SK-N-SH (cell line): ENCODE data around the gene TMEM255B. TPM values are rescaled to one million over a fixed set of nuclear protein-coding genes. Genes with fewer than 3 reads are reported as not detected.
A peak's percentile ranks its signal among the peaks of the same experiment; 100 is the strongest.

Experiments used
- CTCF ChIA-PET: fragments of 300-600, 350-600 bp; formaldehyde crosslinking; extraction: SDS; loops from one replicate; lab custom pipeline; 2021; lab: Yijun Ruan, JAX
- POLR2A ChIA-PET: fragments of 350-600 bp; sonication (Branson Sonifier 250); formaldehyde crosslinking; extraction: SDS; loops from one replicate; lab custom pipeline; 2020; ENCODE audit warnings: antibody characterized with exemption, inconsistent platforms; lab: Yijun Ruan, JAX
- DNase-seq: peaks from one replicate; pipeline ENCODE4 v3.0.0; 2012
- H2AFZ ChIP-seq: fragments of 200-600 bp; sonication (generic); 2 replicates; pipeline ENCODE4 v1.8.1; 2016; ENCODE audit warnings: antibody characterized with exemption, mild to moderate bottlenecking, low read depth
- H3F3A ChIP-seq: fragments of 200-600 bp; sonication (generic); replicated peaks from 2 replicates; pipeline ENCODE3; 2016; ENCODE audit warnings: antibody characterized with exemption, mild to moderate bottlenecking; ENCODE audit not compliant: insufficient read depth
- H3K27ac ChIP-seq, 2 experiments: fragments of 200-500 bp in 1 of 2; fragments of 200-600 bp in 1 of 2; sonication (Bioruptor generic) in 1 of 2; sonication (generic), shearing (Covaris generic) in 1 of 2; 2 replicates each; pipeline versions ENCODE4 v1.5.1 to v1.6.1; 2014 to 2016; ENCODE audit warnings: low read depth in 2 of 2, inconsistent platforms in 1 of 2, low read length in 1 of 2, mild to moderate bottlenecking in 1 of 2, mixed read lengths in 1 of 2
- H3K27me3 ChIP-seq: fragments of 200-600 bp; sonication (generic), shearing (Covaris generic); 2 replicates; pipeline ENCODE4 v1.6.1; 2016; ENCODE audit warnings: mixed run types; ENCODE audit not compliant: insufficient read depth
- H3K36me3 ChIP-seq, 2 experiments: fragments of 200-500 bp in 1 of 2; fragments of 200-600 bp in 1 of 2; sonication (Bioruptor generic) in 1 of 2; sonication (generic) in 1 of 2; replicated peaks in 1 of 2; 2 replicates each; pipeline versions ENCODE3 to v1.5.1; 2014 to 2016; ENCODE audit warnings: low read length in 1 of 2, mild to moderate bottlenecking in 1 of 2; ENCODE audit not compliant: insufficient read depth in 2 of 2, control insufficient read depth in 1 of 2
- H3K4me1 ChIP-seq, 2 experiments: fragments of 200-500 bp in 1 of 2; fragments of 200-600 bp in 1 of 2; sonication (Bioruptor generic) in 1 of 2; sonication (generic), shearing (Covaris generic) in 1 of 2; 2 replicates each; pipeline versions ENCODE4 v1.5.1 to v1.6.1; 2014 to 2016; ENCODE audit warnings: low read depth in 1 of 2, low read length in 1 of 2, mixed run types in 1 of 2; ENCODE audit not compliant: insufficient read depth in 2 of 2, control insufficient read depth in 1 of 2
- H3K4me2 ChIP-seq: fragments of 200-600 bp; sonication (generic), shearing (Covaris generic); 2 replicates; pipeline ENCODE4 v1.6.1; 2017; ENCODE audit warnings: mixed run types
- H3K4me3 ChIP-seq, 2 experiments: fragments of 200-500 bp in 1 of 2; fragments of 200-600 bp in 1 of 2; sonication (Bioruptor generic) in 1 of 2; sonication (generic), shearing (Covaris generic) in 1 of 2; 2 replicates each; pipeline versions ENCODE4 v1.5.1 to v1.8.1; 2014 to 2016; ENCODE audit warnings: low read depth in 2 of 2, inconsistent platforms in 1 of 2, low read length in 1 of 2, mild to moderate bottlenecking in 1 of 2, mixed read lengths in 1 of 2, moderate library complexity in 1 of 2
- H3K79me2 ChIP-seq: fragments of 200-600 bp; sonication (generic); 2 replicates; pipeline ENCODE4 v1.8.1; 2017; ENCODE audit warnings: mild to moderate bottlenecking; ENCODE audit not compliant: insufficient read depth
- H3K9ac ChIP-seq: fragments of 200-600 bp; sonication (generic); 2 replicates; pipeline ENCODE4 v1.6.1; 2017; ENCODE audit warnings: mixed run types
- H3K9me2 ChIP-seq: fragments of 200-600 bp; sonication (generic); 2 replicates; pipeline ENCODE4 v1.6.1; 2017; ENCODE audit warnings: mixed run types
- H3K9me3 ChIP-seq: fragments of 200-600 bp; sonication (generic); 2 replicates; pipeline ENCODE4 v1.6.1; 2017; ENCODE audit warnings: mixed run types, mild to moderate bottlenecking, moderate library complexity
- H4K20me1 ChIP-seq: fragments of 200-600 bp; sonication (generic); 2 replicates; pipeline ENCODE4 v1.6.1; 2017; ENCODE audit warnings: mild to moderate bottlenecking, mixed run types; ENCODE audit not compliant: insufficient read depth
- CHD2 ChIP-seq: fragments of 150-350 bp; IDR thresholded peaks from 2 replicates; pipeline ENCODE4 v1.6.1; 2018; ENCODE audit warnings: low read length; ENCODE audit not compliant: partially characterized antibody
- EP300 ChIP-seq, 2 experiments: IDR thresholded peaks; 2 replicates each; pipeline versions ENCODE4 v1.4.0 to v1.6.1; 2012; ENCODE audit warnings: borderline replicate concordance in 1 of 2, low read depth in 1 of 2, low read length in 1 of 2
- NFIC ChIP-seq: IDR thresholded peaks from 2 replicates; pipeline ENCODE4 v1.4.0; 2012; ENCODE audit warnings: borderline replicate concordance
- POLR2AphosphoS5 ChIP-seq: IDR thresholded peaks from 2 replicates; pipeline ENCODE4 v1.6.1; 2012; ENCODE audit warnings: low read depth, low read length
- RAD21 ChIP-seq: IDR thresholded peaks from 2 replicates; pipeline ENCODE4 v1.6.1; 2012; ENCODE audit warnings: mild to moderate bottlenecking, low read length
- RXRA ChIP-seq: IDR thresholded peaks from 2 replicates; pipeline ENCODE4 v1.4.0; 2012; ENCODE audit warnings: low read depth, mild to moderate bottlenecking, borderline replicate concordance
- SMC3 ChIP-seq: IDR thresholded peaks from 2 replicates; pipeline ENCODE4 v1.6.1; 2012; ENCODE audit warnings: low read depth, low read length, improper control_type of control experiment
- TCF12 ChIP-seq: IDR thresholded peaks from 2 replicates; pipeline ENCODE4 v1.4.0; 2012
- TEAD4 ChIP-seq: IDR thresholded peaks from 2 replicates; pipeline ENCODE4 v1.4.0; 2012; ENCODE audit warnings: mild to moderate bottlenecking, borderline replicate concordance; ENCODE audit not compliant: insufficient read depth
- WGBS: methylation state at CpG from one replicate; pipeline ENCODE4 v1.1.6; 2017; ENCODE audit warnings: low lambda C conversion rate; 5-methylcytosine and 5-hydroxymethylcytosine counted together
- polyA plus RNA-seq, 3 experiments: library from polyadenylated mRNA; depleted of rRNA; stranded (reverse); fragments of >200 nt; gene quantifications; 2 replicates each; pipeline ENCODE4 v1.2.3, GENCODE V29; 2012
- TF ChIP-seq, protein P1 (sequence below): IDR thresholded peaks from 2 replicates; pipeline ENCODE4 v1.4.0; 2012; ENCODE audit warnings: low read depth, borderline replicate concordance

TMEM255B gene
- polyA plus RNA-seq, 1 of the 3 experiments (the other 2 are of a cell fraction), result 14.8 TPM

DNA sequence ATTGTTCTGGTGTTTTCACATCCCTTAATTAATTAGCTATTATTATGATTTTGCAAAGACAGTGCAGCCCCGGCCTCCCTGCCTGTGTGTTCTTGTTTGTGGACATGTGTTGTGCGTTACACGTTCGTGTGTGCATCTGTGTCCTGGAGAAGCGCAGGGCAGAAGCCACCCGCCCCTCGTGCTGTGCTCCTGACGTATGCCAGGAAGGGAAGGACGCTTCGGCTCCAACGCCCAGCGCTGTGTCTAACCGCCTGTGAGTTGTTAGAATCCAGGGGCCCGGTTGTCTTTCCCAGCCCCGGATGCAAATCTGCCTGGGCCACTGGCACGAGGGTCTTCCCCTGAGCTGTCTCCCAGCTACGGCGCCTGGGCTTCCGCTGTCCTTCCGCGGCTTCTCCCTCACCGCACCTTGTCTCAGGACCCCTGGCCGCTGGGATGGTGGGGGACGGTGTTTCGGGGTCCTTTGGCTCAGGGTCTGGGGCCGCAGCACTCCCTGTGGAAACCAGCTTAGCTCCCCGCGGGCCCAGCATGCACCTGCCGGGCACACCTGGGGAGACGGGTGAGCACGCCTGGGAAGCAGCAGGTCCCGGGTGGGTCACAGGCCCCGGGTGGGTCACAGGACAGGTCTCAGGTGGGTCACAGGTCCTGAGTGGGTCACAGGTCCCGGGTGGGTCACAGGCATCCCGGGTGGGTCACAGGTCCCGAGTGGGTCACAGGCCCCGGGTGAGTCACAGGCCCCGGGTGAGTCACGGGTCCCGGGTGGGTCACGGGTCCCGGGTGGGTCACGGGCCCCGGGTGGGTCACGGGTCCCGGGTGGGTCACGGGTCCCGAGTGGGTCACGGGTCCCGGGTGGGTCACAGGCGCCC, 53.4 kb downstream of the TMEM255B start:
- CTCF ChIA-PET, result interaction anchor here (1.3 kb wide), 1 partner anchor 135 kb away, joined by 3 read pairs; no protein-coding TSS in a partner anchor

DNA sequence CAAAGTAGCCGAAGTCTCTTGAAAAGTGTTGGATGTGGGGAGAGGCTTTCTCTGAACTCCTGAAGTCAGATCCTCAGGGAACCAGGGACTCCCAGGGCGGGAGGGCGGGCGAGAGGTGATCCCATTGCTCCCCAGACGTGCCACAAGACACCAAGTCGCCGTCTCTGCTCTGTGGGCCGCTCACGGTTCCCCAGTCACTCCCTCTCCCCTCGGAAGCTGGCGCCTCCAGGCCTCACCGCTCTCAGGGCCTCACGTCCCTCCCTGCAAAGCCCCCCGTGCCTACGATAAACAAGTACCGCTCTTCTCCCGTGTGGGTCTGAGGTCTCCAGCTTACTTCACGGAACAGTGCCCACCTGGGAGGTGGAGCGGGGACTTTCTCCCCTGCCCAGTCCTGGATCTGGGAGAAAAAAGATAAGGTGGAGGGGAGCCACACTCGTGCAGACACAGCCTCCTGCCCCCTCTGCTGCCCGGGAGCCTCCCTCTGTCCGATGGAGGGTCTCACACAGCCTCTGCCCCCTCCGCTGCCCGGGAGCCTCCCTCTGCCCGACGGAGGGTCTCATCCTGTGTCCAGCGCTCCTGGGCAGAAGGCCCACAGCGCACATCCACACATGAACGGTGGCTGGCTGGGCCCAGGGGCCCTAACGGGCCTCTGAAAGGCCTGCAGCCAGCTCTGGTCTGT, 54.2 kb downstream of the TMEM255B start:
- no peak for DNase-seq
- Histone ChIP-seq H2AFZ (no peak overlapping the region), H4K20me1 (no peaks in the 10 kb centered on the region), H3K4me3 (no peak overlapping the region), H3K36me3 (no peaks in the 10 kb centered on the region), H3K27me3 (no peaks in the 10 kb centered on the region), H3K79me2 (no peaks in the 10 kb centered on the region), H3K4me1 (peaks cover 16 to 26% of the 10 kb centered on the region in 2 experiments; a peak in 2 of 4 replicates), H3K9me2 (no peaks in the 10 kb centered on the region), H3K9me3 (no peaks in the 10 kb centered on the region), H3K9ac (no peak overlapping the region), H3K27ac (no peak overlapping the region), H3K4me2 (no peak overlapping the region), H3F3A (peaks cover 5% of the 10 kb centered on the region)
- ChIA-PET CTCF (interaction anchor here (1.2 to 1.4 kb wide), 2 partner anchors 293 to 416 kb away, joined by 3 read pairs; no protein-coding TSS in a partner anchor), POLR2A (no interaction called here)
- no peak for TF ChIP-seq TEAD4
- no peak for TF ChIP-seq RAD21
- no peak for TF ChIP-seq TCF12
- WGBS, result 97% methylated on average over 16 of the region's 30 CpGs

More for the DNA sequence above, 53.4 kb downstream of the TMEM255B start:
- no peak overlapping the region for H3K4me2 ChIP-seq
- H3F3A ChIP-seq, result peaks cover under 1% of the 10 kb centered on the region
- POLR2A ChIA-PET, result no interaction called here
- DNase-seq, result peak; percentile 60
- no peaks in the 10 kb centered on the region for H3K79me2 ChIP-seq
- H3K27me3 ChIP-seq, result no peaks in the 10 kb centered on the region
- H3K27ac ChIP-seq, result no peak overlapping the region
- no peak overlapping the region for H2AFZ ChIP-seq
- no peaks in the 10 kb centered on the region for H4K20me1 ChIP-seq
- H3K4me3 ChIP-seq, result no peak overlapping the region
- TF ChIP-seq NFIC, result no peak
- TF ChIP-seq, protein P1, sequence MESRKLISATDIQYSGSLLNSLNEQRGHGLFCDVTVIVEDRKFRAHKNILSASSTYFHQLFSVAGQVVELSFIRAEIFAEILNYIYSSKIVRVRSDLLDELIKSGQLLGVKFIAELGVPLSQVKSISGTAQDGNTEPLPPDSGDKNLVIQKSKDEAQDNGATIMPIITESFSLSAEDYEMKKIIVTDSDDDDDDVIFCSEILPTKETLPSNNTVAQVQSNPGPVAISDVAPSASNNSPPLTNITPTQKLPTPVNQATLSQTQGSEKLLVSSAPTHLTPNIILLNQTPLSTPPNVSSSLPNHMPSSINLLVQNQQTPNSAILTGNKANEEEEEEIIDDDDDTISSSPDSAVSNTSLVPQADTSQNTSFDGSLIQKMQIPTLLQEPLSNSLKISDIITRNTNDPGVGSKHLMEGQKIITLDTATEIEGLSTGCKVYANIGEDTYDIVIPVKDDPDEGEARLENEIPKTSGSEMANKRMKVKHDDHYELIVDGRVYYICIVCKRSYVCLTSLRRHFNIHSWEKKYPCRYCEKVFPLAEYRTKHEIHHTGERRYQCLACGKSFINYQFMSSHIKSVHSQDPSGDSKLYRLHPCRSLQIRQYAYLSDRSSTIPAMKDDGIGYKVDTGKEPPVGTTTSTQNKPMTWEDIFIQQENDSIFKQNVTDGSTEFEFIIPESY, result no peak
- TF ChIP-seq RXRA, result no peak
- no peak for TF ChIP-seq POLR2AphosphoS5
- no peak for TF ChIP-seq SMC3
- TF ChIP-seq EP300 (IDR thresholded peaks at IDR 0.05; ENCODE audit: borderline replicate concordance in 1 of 2, low read depth in 1 of 2, low read length in 1 of 2), result peak in 1 of 2 experiments; percentile 0; a peak in 1 of 4 replicates
- TF ChIP-seq CHD2, result no peak
- TF ChIP-seq, all 33 proteins: peak for 1
- Histone ChIP-seq H3K9ac (no peak overlapping the region), H3K9me2 (no peaks in the 10 kb centered on the region), H3K36me3 (no peaks in the 10 kb centered on the region), H3K9me3 (no peaks in the 10 kb centered on the region), H3K4me1 (peaks cover 16 to 22% of the 10 kb centered on the region in 2 experiments; a peak in 2 of 4 replicates)
- WGBS, result 84% methylated on average over 32 of the region's 51 CpGs
